Duodenal mucosa (tissue), 2 donors: ENCODE measurements around the gene CAD.

Experiments used
- H3K27ac ChIP-seq: one replicate; pipeline ENCODE4 v1.7.0; 2013; ENCODE audit warnings: low read depth, low read length
- H3K27me3 ChIP-seq, 2 donors: one replicate each; pipeline ENCODE4 v1.7.0; 2013; ENCODE audit warnings: low read length in 2 of 2, control low read depth in 1 of 2; ENCODE audit not compliant: insufficient read depth in 2 of 2, control insufficient read depth in 1 of 2
- H3K36me3 ChIP-seq, 2 donors: one replicate each; pipeline ENCODE4 v1.7.0; 2013; ENCODE audit warnings: low read length in 2 of 2, control low read depth in 1 of 2; ENCODE audit not compliant: insufficient read depth in 2 of 2, control insufficient read depth in 1 of 2
- H3K4me1 ChIP-seq, 2 donors: one replicate each; pipeline ENCODE4 v1.7.0; 2013; ENCODE audit warnings: low read length in 2 of 2, control low read depth in 1 of 2; ENCODE audit not compliant: insufficient read depth in 2 of 2, control insufficient read depth in 1 of 2
- H3K4me3 ChIP-seq, 2 donors: one replicate each; pipeline ENCODE4 v1.7.0; 2013; ENCODE audit warnings: low read length in 2 of 2, low read depth in 1 of 2
- H3K9ac ChIP-seq, 2 donors: one replicate each; pipeline ENCODE4 v1.7.0; 2013; ENCODE audit warnings: low read length in 2 of 2, low read depth in 1 of 2
- H3K9me3 ChIP-seq, 2 donors: one replicate each; pipeline ENCODE4 v1.7.0; 2013; ENCODE audit warnings: low read length in 2 of 2, control low read depth in 1 of 2; ENCODE audit not compliant: control insufficient read depth in 1 of 2

The CAD gene

DNA sequence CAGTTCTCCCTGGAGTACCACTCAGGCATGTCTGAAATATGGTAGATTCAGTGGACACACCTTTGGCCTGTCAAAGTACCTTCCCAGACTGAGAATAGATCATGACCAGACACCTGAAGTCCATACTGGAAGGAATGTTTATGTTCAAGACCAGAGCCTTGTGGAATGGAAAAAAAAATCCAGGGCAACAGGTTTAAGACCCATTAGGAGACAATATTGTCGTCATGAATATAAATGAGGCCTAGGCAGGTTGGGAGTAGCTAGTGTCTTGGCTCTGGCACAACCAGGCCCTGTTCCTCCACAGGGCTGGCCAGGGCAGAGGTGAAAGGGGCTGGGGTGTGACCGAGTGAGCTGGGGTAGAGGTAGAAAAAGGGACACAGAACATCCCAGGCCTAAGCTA, 18.5 kb upstream of the CAD start:
- Histone ChIP-seq H3K9me3 (no peaks in the 10 kb centered on the region), H3K36me3 (peaks cover 7 to 38% of the 10 kb centered on the region in 2 donors), H3K4me3 (no peak overlapping the region), H3K27me3 (no peaks in the 10 kb centered on the region), H3K9ac (no peak overlapping the region), H3K27ac (no peak overlapping the region), H3K4me1 (no peaks in the 10 kb centered on the region)

DNA sequence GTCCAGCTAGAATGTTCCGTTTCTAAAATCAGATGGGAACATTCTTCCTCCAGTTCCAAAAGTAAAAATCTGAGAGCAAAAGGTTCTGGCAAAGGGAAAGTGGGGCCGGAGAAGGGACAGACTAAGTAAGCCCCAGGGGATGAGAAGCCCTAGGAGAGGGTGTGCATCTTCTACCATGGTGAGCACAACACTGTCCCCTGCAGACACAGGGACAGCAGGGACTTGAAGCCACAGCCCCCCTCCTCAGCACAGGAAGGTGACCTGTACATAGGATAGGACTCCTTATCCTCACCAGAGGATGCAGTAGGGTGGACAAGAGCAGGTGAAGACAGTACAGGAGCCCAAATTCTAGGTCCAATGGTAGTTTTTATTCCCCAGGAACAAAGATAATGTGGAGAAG, 17.9 kb upstream of the CAD start:
- no peaks in the 10 kb centered on the region for H3K27me3 ChIP-seq
- no peaks in the 10 kb centered on the region for H3K4me1 ChIP-seq
- no peak overlapping the region for H3K4me3 ChIP-seq
- H3K9ac ChIP-seq: no peak overlapping the region
- H3K36me3 ChIP-seq: peaks cover 7 to 43% of the 10 kb centered on the region in 2 donors
- H3K9me3 ChIP-seq: no peaks in the 10 kb centered on the region
- no peak overlapping the region for H3K27ac ChIP-seq

DNA sequence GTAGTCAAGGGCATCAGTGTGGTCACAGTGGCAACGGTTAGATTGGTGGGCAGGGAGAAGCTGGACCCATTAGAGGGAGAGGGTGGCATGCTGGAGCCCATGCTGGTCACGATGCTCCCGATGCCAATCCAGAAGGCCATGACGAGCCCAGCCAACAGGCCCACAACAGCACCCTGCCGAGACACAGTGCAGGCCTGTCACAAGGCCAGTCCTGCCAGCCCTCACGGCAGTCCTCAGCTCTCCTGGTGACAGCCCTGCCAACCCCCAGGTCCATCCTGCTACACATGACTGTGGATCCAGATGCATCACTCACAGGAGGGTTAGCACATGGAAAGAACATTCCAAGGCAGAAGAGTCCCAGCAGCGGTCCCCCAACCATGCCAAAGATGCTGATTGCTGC, 15.5 kb upstream of the CAD start:
- Histone ChIP-seq H3K36me3 (peaks cover 24 to 68% of the 10 kb centered on the region in 2 donors), H3K9me3 (no peaks in the 10 kb centered on the region)

DNA sequence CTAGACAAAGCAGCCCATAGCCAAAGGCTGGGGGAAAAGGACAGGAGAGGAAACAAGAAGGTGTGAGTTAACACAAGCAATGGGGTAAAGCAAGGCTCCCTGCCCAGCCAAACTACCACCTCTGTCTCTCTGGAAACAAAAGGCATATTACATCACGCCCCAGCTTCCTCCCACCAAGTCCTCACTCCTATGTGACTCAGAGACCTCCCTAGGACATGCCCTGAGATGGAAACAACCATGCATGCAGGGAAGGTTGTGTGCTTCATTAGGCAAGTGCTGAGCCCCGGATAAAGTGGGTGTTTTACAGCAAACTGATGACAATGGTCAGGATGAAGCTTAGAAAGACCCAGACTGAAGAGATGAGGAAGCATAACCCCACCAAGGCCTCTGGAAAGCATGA, 14.3 kb upstream of the CAD start:
- no peak overlapping the region for H3K27ac ChIP-seq
- no peaks in the 10 kb centered on the region for H3K9me3 ChIP-seq
- peaks cover 27 to 80% of the 10 kb centered on the region in 2 donors for H3K36me3 ChIP-seq
- no peaks in the 10 kb centered on the region for H3K4me1 ChIP-seq
- H3K4me3 ChIP-seq: no peak overlapping the region
- H3K27me3 ChIP-seq: no peaks in the 10 kb centered on the region
- no peak overlapping the region for H3K9ac ChIP-seq

More for the DNA sequence above, 15.5 kb upstream of the CAD start:
- Histone ChIP-seq H3K4me3 (no peak overlapping the region), H3K9ac (no peak overlapping the region), H3K27me3 (no peaks in the 10 kb centered on the region), H3K4me1 (no peaks in the 10 kb centered on the region), H3K27ac (no peak overlapping the region)

DNA sequence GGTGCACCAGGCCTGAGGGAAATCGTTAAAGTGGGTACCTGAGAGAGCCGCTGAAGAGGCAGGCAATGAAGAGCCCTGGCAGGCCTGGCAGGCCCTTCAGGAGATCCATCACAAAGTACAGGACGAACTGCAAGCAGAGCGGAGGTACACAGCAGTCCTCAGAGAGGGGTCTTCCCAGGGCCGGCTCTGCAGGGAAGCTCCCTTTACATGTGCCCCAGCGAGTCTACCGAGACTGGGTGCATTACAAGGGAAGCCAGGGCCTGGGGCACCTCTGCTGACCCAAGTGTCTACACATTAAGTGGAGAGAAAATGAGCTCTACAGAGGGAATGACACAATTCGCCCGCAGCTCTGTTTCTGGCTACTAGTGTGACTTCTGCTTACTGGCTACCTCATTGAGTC, 13.4 kb upstream of the CAD start:
- H3K4me1 ChIP-seq: no peaks in the 10 kb centered on the region
- peaks cover 27 to 88% of the 10 kb centered on the region in 2 donors for H3K36me3 ChIP-seq

DNA sequence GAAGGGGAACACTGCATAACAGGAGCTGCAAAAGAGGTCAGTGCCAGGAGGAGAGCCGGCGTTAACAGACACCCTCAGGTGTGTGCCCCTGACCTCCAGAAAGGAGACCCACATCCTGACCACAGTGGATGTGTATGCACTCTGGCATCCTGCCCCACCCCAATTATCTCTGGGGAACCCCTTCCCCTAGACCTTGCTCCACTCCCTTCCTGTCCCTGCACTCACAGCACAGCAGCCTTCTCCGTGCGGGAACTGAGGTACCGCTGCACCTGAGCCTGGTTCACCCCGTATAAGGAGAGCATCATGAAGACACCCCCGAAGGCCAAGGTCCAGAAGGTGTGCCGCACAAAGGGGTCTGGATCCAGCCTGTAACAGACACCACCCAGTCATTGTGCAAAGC, 12.6 kb upstream of the CAD start:
- Histone ChIP-seq H3K9me3 (no peaks in the 10 kb centered on the region), H3K27me3 (no peaks in the 10 kb centered on the region), H3K4me3 (no peak overlapping the region), H3K36me3 (peaks cover 27 to 89% of the 10 kb centered on the region in 2 donors), H3K27ac (no peak overlapping the region), H3K4me1 (peaks cover 6% of the 10 kb centered on the region in 2 donors), H3K9ac (no peak overlapping the region)

More for the DNA sequence above, 13.4 kb upstream of the CAD start:
- Histone ChIP-seq H3K9ac (no peak overlapping the region), H3K27ac (no peak overlapping the region), H3K4me3 (no peak overlapping the region), H3K27me3 (no peaks in the 10 kb centered on the region), H3K9me3 (no peaks in the 10 kb centered on the region)

DNA sequence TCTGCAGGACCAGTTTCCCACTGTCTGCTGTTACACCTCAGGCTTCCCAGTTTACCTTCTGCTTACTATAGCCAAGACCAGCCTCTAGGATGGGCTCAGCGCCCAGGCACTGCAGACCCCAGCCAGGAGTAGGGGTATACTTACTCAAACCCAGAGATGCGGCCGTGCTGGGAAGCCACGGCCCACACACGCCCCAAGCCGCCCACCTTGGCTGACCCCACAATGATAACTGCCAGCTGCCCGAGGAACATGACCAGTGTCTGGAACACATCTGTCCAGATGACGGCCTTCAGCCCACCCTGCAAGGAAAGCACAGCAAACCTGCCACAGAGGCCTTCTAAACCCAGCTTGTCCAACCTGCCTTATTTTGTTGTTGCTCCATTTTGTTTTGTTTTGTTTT, 12.0 kb upstream of the CAD start:
- H3K27ac ChIP-seq: no peak overlapping the region
- H3K4me3 ChIP-seq: no peak overlapping the region
- H3K36me3 ChIP-seq: peaks cover 27 to 83% of the 10 kb centered on the region in 2 donors
- no peaks in the 10 kb centered on the region for H3K9me3 ChIP-seq
- no peaks in the 10 kb centered on the region for H3K27me3 ChIP-seq
- H3K9ac ChIP-seq: no peak overlapping the region
- peaks cover 12 to 13% of the 10 kb centered on the region in 2 donors for H3K4me1 ChIP-seq

DNA sequence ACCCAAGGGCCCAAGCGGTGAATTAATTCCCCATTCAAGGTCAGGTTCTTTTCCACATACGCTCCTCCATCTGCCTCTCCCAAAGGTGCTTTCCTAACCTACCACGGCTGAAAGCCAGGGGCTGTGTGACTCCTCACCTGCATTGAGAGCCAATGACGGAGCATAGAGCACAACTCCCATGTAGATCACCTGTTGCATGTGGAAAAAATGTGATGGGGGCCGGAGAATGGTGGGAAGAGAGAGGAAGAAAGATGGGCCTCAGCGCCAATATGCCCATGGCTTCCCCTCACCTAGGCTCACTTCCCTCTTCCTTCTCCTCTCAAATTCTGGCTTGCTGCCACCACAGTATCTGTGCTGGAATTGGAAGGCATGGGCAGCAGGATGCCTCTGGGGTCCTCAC, 10.8 kb upstream of the CAD start:
- Histone ChIP-seq H3K9ac (no peak overlapping the region), H3K36me3 (peaks cover 27 to 76% of the 10 kb centered on the region in 2 donors), H3K4me3 (no peak overlapping the region), H3K27me3 (no peaks in the 10 kb centered on the region), H3K4me1 (peaks cover 17 to 18% of the 10 kb centered on the region in 2 donors), H3K27ac (no peak overlapping the region), H3K9me3 (no peaks in the 10 kb centered on the region)

DNA sequence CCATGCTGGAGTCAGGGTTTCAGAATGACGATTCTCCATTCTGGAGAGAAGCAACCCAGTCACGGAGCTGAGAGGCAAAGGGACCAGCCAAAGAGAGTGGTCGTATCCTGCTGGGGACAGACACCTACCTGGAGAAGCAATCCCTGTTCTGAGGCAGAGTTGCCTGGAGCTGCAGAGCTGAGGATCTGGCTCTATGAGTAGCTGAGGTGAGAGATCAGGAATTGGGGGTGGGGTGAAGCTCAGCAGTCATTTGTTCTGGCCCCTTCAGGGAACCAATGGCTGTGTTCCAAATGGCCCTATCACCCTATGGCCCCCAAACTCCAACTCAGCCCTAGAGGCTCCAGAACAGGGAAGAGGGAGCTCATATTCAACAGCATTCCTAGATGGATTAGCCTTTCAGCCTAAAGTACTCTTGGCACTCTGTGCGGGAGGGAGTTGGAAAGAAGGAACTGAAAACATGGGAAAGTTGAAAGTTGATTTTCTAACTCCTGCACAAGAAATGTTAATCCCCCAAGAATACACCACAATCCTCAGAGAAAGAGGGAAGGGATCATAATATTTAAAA, 8.6 kb upstream of the CAD start:
- Histone ChIP-seq H3K4me3 (no peak overlapping the region), H3K4me1 (peaks cover 26 to 27% of the 10 kb centered on the region in 2 donors), H3K27me3 (no peaks in the 10 kb centered on the region), H3K27ac (no peak overlapping the region), H3K9me3 (no peaks in the 10 kb centered on the region), H3K36me3 (peaks cover 20 to 55% of the 10 kb centered on the region in 2 donors), H3K9ac (no peak overlapping the region)

DNA sequence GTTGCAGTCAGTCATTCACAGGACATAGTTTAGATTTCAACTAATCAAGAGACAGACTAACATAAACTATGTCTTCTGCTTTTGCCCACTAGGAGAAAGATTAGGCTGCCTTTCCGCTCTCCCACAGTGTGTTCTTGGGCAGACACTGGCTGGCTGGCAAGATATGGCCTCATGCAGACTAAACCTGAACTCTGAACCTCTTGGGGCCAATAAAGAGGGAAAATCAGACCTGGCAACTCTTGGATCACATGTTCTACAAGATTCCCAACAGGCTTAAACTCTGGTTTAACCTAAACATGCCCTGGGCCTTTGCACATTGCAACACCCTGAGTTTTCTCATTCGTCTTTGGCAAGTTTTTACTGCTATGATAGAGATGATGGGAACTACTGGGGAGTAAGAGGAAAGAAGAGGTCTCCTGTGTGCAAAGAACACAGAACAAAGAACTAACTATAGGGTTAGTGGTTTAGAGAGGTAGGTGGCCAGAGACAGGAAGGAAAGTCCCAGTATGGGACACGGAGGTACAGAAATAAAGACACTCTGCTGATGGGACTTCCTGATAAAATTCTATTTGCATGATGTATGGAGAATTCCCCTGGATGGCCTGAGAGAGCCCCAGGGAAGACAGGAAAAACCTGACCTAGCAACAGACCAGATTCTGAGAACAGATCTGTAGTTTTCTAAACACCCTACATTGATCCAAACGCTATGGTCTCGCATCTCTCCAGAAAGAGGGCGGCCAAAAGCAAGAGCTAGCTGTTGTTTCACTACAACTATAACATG, 7.4 kb upstream of the CAD start:
- no peaks in the 10 kb centered on the region for H3K27me3 ChIP-seq
- H3K4me3 ChIP-seq: peak overlapping the region; percentile 1 to 21
- peaks cover 26 to 27% of the 10 kb centered on the region in 2 donors for H3K4me1 ChIP-seq
- H3K36me3 ChIP-seq: peaks cover 19 to 43% of the 10 kb centered on the region in 2 donors
- H3K9me3 ChIP-seq: no peaks in the 10 kb centered on the region
- no peak overlapping the region for H3K9ac ChIP-seq
- no peak overlapping the region for H3K27ac ChIP-seq
